GM12891 (cell line): ENCODE results near the gene LCN6.
A peak's percentile ranks its signal among the peaks of the same experiment; 100 is the strongest.
"Not testable (repeated sequence)": the region's sequence is repeated elsewhere in the genome, so short reads cannot be mapped to it uniquely, and the experiment has no call there.

ENCODE experiments used
- DNase-seq: peaks from one replicate; pipeline ENCODE4 v3.0.0; 2011; ENCODE audit warnings: low spot score; ENCODE audit not compliant: insufficient read length
- FAIRE-seq: peaks from 2 replicates; lab custom pipeline; 2011; peaks lifted over from hg19 to GRCh38; lab: Jason Lieb, UNC
- PAX5 ChIP-seq: IDR thresholded peaks from 2 replicates; pipeline ENCODE4 v1.6.1; 2011; ENCODE audit warnings: low read length, moderate library complexity, mild to moderate bottlenecking; ENCODE audit not compliant: insufficient read depth, severe bottlenecking
- POLR2A ChIP-seq: IDR thresholded peaks from 2 replicates; pipeline ENCODE4 v1.6.1; 2011; ENCODE audit warnings: low read depth, low read length, control low read depth
- POLR2AphosphoS5 ChIP-seq: IDR thresholded peaks from 2 replicates; pipeline ENCODE4 v1.6.1; 2011; ENCODE audit warnings: low read depth, low read length, control low read depth
- POU2F2 ChIP-seq: IDR thresholded peaks from 2 replicates; pipeline ENCODE4 v1.6.1; 2011; ENCODE audit warnings: low read depth, mild to moderate bottlenecking, control low read depth, low read length, moderate library complexity
- SPI1 ChIP-seq: IDR thresholded peaks from 2 replicates; pipeline ENCODE4 v1.6.1; 2011; ENCODE audit warnings: low read depth, low read length, control low read depth
- TAF1 ChIP-seq: IDR thresholded peaks from 2 replicates; pipeline ENCODE4 v1.6.1; 2011; ENCODE audit warnings: low read depth, low read length, control low read depth

Gene LCN6

GRCh38 chr9:136779808-136780207 lies 31.5 kb upstream of the LCN6 start:
- DNase-seq (no peak), FAIRE-seq (no peak)
- TF ChIP-seq TAF1 = no peak
- TF ChIP-seq POLR2A = no peak
- no peak for TF ChIP-seq PAX5
- TF ChIP-seq POU2F2 = no peak
- TF ChIP-seq POLR2AphosphoS5 = no peak
- TF ChIP-seq SPI1 = no peak

GRCh38 chr9:136777359-136777758 lies 29.0 kb upstream of the LCN6 start:
- DNase-seq (no peak), FAIRE-seq (no peak)
- TF ChIP-seq TAF1 (no peak), POU2F2 (no peak), POLR2A (no peak), PAX5 (no peak), SPI1 (no peak), POLR2AphosphoS5 (no peak)

GRCh38 chr9:136776947-136777346 lies 28.6 kb upstream of the LCN6 start:
- TF ChIP-seq POLR2AphosphoS5 = no peak
- TF ChIP-seq POLR2A = no peak
- TF ChIP-seq POU2F2 = no peak
- no peak for TF ChIP-seq PAX5
- FAIRE-seq (no peak), DNase-seq (no peak)

GRCh38 chr9:136775191-136775590 lies 26.9 kb upstream of the LCN6 start:
- DNase-seq (no peak), FAIRE-seq (no peak)
- TF ChIP-seq POU2F2 (no peak), SPI1 (no peak)

GRCh38 chr9:136774416-136775045 lies 26.2 kb upstream of the LCN6 start:
- TF ChIP-seq POLR2A (no peak), SPI1 (no peak), POU2F2 (no peak), POLR2AphosphoS5 (no peak), PAX5 (no peak), TAF1 (no peak)
- no peak for FAIRE-seq
- DNase-seq = no peak

- no peak for TF ChIP-seq PAX5
- TF ChIP-seq SPI1 = no peak
- no peak for TF ChIP-seq TAF1
- TF ChIP-seq POU2F2 = no peak
- no peak for TF ChIP-seq POLR2A
- DNase-seq = no peak
- no peak for FAIRE-seq
Observed at GRCh38 chr9:136773386-136774044, 25.2 kb upstream of the LCN6 start.

GRCh38 chr9:136771907-136772415 lies 23.6 kb upstream of the LCN6 start:
- DNase-seq = no peak
- no peak for FAIRE-seq

GRCh38 chr9:136769710-136770191 lies 21.4 kb upstream of the LCN6 start:
- no peak for FAIRE-seq
- DNase-seq = peak; percentile 69

More at GRCh38 chr9:136771907-136772415, 23.6 kb upstream of the LCN6 start:
- TF ChIP-seq POU2F2 (no peak), POLR2A (no peak), TAF1 (no peak), SPI1 (no peak)

GRCh38 chr9:136766410-136767120 lies 18.2 kb upstream of the LCN6 start:
- peak; percentile 48; the same call in 1 of the 2 replicates for TF ChIP-seq POU2F2
- peak; percentile 84 for FAIRE-seq
- not testable (repeated sequence) for DNase-seq

More at GRCh38 chr9:136769710-136770191, 21.4 kb upstream of the LCN6 start:
- no peak for TF ChIP-seq PAX5
- no peak for TF ChIP-seq TAF1
- TF ChIP-seq POLR2AphosphoS5 = no peak
- no peak for TF ChIP-seq POLR2A
- TF ChIP-seq POU2F2 = no peak

GRCh38 chr9:136765745-136766409 lies 17.6 kb upstream of the LCN6 start:
- FAIRE-seq = peak; percentile 69
- DNase-seq = not testable (repeated sequence)
